Activated CD8-positive, alpha-beta memory T cell treated with anti-CD3 and anti-CD28 coated beads, Interleukin-2, amount 50 U/mL, for 48 hours (primary cell): Measurements from ENCODE around the gene PCDHA6.
"Not testable (repeated sequence)": the region's sequence is repeated elsewhere in the genome, so short reads cannot be mapped to it uniquely, and the experiment has no call there.

ENCODE experiments used
- DNase-seq: peaks from one replicate; pipeline ENCODE4 v3.0.0-alpha.2; 2020

PCDHA6 gene, protein sequence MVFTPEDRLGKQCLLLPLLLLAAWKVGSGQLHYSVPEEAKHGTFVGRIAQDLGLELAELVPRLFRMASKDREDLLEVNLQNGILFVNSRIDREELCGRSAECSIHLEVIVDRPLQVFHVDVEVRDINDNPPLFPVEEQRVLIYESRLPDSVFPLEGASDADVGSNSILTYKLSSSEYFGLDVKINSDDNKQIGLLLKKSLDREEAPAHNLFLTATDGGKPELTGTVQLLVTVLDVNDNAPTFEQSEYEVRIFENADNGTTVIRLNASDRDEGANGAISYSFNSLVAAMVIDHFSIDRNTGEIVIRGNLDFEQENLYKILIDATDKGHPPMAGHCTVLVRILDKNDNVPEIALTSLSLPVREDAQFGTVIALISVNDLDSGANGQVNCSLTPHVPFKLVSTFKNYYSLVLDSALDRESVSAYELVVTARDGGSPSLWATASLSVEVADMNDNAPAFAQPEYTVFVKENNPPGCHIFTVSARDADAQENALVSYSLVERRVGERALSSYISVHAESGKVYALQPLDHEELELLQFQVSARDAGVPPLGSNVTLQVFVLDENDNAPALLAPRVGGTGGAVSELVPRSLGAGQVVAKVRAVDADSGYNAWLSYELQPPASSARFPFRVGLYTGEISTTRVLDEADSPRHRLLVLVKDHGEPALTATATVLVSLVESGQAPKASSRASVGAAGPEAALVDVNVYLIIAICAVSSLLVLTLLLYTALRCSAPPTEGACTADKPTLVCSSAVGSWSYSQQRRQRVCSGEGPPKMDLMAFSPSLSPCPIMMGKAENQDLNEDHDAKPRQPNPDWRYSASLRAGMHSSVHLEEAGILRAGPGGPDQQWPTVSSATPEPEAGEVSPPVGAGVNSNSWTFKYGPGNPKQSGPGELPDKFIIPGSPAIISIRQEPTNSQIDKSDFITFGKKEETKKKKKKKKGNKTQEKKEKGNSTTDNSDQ

DNA sequence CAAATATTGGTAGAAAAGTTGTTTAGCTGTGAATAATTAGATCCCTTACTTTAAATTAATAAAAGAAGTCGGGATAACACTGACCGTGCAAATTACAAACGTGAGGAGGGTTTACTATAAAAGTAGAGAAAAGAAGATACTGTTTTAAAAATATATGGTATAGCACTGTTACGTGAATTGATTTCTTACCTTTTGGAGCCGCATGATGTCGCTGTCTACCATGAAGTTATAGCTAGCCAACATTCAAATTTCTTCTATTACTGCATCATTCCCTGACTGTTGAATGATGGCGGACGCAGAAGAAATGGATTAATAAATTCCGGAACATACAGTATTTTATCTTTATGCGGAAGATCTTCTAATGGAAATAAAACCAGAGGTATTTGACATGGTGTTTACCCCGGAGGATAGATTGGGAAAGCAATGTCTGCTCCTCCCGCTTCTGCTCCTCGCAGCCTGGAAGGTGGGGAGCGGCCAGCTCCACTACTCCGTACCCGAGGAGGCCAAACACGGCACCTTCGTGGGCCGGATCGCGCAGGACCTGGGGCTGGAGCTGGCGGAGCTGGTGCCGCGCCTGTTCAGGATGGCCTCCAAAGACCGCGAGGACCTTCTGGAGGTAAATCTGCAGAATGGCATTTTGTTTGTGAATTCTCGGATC lies at the start of gene PCDHA6:
Gene PCDHA6, plus strand, starts transcription at position 257 of the 658 bp plus-strand sequence. Its CDS starts 132 bp downstream, at position 389.
- no peak for DNase-seq

DNA sequence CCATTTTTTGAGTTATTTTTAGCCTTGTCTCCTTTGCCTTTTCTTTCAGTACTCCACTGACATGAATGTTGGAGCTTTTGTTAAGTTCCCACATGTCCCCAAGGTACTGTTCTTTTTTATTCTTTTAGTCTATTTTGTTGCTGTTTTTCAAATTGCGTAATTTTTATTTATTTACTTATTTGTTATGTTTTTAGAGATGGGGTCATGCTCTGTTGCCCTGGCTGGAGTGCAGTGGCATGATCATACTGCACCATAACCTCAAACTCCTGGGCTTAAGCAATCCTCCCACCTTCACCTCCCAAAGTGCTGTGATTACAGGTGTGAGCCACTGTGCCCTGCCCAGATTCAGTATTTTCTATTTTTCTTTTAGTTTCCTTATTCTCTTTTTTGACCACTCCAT lies 47.2 kb upstream of the PCDHA6 start:
- no peak for DNase-seq

DNA sequence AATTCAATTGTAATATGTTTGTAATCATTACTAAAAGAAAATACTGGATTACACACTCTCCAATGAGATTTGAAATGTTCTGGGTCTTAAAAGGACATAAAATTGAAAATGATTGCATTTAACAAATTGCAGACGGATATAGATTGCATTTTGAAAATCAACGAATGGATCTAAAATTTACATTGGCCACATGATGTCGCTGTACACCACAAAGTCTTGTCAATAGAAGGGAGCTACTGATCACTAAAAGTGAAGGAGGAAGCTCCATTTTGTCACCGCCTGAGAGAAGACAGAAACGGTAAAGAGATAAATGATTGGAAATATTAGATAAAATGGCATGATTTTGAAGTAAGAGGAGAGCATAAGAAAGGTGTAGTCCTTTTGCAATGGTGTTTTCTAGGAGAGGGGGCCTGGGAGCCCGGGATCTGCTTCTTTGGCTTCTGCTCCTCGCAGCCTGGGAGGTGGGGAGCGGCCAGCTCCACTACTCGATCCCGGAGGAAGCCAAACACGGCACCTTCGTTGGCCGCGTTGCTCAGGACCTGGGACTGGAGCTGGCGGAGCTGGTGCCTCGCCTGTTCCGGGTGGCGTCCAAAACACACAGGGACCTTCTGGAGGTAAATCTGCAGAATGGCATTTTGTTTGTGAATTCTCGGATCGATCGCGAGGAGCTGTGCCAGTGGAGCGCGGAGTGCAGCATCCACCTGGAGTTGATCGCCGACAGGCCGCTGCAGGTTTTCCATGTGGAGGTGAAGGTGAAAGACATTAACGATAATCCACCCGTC lies 41.7 kb upstream of the PCDHA6 start, which contains the start of gene PCDHA1:
Gene PCDHA1, plus strand, starts transcription at position 236 of the 782 bp plus-strand sequence.
- no peak for DNase-seq

DNA sequence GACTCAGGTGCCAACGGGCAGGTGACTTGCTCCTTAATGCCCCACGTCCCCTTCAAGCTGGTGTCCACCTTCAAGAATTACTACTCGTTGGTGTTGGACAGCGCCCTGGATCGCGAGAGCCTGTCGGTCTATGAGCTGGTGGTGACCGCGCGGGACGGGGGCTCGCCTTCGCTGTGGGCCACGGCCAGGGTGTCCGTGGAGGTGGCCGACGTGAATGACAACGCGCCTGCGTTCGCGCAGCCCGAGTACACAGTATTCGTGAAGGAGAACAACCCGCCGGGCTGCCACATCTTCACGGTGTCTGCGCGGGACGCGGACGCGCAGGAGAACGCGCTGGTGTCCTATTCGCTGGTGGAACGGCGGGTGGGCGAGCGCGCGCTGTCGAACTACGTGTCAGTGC lies 40.3 kb upstream of the PCDHA6 start:
- not testable (repeated sequence) for DNase-seq

DNA sequence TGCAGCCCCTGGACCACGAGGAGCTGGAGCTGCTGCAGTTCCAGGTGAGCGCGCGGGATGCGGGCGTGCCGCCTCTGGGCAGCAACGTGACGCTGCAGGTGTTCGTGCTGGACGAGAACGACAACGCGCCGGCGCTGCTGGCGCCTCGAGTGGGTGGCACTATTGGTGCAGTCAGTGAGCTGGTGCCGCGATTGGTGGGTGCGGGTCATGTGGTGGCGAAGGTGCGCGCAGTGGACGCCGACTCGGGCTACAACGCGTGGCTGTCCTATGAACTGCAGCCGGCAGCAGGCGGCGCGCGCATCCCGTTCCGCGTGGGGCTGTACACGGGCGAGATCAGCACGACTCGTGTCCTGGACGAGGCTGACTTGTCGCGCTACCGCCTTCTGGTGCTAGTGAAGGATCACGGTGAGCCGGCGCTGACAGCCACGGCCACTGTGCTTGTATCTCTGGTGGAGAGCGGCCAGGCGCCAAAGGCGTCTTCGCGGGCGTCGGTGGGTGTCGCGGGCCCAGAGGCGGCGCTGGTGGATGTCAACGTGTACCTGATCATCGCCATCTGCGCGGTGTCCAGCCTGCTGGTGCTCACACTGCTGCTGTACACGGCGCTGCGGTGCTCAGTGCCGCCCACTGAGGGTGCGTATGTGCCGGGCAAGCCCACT lies 39.8 kb upstream of the PCDHA6 start:
- DNase-seq: not testable (repeated sequence)

DNA sequence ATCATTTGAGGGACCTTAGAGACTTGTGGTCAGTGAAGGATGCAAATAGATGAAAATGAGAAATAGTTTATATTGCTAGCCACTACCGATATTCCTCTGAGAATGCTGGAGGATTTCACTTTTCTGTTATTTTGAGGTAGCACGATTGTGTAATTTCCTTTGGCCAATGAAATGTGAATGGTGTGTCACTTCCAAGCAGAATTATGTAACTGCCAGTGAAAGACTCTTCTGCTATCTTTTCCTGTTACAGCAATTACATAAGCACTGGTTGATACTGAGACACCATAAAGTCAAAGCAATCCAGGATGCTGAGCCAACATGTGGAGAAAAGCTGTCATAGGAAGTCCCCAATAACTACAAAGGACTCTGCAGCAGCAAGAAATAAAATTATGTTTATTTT lies 36.7 kb upstream of the PCDHA6 start:
- DNase-seq: no peak

DNA sequence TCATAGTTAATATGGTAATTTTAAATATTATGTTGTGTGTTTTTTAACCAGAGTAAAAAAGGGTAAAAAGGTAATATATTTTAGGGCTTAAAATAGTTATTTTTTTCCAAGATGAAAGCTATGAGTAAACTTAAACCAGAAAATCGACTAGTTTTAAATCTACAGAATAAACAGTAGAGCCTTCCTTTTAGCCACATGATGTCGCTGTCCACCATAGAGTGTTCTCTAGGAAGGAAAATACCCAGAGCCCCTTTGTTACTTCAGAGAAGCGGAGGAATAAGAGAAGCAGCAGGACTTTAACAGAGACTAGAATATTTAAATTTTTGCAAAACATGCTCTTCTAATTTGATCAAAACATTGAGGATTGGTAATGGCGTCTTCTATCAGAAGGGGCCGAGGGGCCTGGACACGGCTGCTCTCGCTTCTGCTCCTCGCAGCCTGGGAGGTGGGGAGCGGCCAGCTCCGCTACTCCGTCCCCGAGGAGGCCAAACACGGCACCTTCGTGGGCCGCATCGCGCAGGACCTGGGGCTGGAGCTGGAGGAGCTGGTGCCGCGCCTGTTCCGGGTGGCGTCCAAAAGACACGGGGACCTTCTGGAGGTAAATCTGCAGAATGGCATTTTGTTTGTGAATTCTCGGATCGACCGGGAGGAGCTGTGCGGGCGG lies 33.0 kb upstream of the PCDHA6 start, which contains the start of gene PCDHA2:
Gene PCDHA2, plus strand, starts transcription at position 258 of the 664 bp plus-strand sequence.
- no peak for DNase-seq

DNA sequence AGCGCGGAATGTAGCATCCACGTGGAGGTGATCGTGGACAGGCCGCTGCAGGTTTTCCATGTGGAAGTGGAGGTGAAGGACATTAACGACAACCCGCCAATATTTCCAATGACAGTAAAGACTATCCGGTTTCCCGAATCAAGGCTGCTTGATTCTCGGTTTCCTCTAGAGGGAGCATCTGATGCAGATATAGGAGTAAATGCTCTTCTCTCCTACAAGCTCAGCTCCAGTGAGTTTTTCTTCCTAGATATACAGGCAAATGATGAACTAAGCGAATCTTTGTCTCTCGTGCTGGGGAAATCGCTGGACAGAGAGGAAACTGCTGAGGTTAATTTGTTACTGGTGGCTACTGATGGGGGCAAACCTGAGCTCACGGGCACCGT lies 32.5 kb upstream of the PCDHA6 start:
- DNase-seq: no peak

DNA sequence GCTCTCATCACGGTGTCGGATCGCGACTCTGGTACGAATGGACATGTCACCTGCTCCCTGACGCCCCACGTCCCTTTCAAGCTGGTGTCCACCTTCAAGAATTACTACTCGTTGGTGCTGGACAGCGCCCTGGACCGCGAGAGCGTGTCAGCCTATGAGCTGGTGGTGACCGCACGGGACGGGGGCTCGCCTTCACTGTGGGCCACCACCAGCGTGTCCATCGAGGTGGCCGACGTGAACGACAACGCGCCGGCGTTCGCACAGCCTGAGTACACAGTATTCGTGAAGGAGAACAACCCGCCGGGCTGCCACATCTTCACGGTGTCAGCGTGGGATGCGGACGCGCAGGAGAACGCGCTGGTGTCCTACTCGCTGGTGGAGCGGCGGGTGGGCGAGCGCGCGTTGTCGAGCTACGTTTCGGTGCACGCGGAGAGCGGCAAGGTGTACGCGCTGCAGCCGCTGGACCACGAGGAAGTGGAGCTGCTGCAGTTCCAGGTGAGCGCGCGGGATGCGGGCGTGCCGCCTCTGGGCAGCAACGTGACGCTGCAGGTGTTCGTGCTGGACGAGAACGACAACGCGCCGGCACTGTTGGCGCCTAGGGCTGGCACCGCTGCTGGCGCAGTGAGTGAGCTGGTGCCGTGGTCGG lies 31.6 kb upstream of the PCDHA6 start:
- DNase-seq: not testable (repeated sequence)

DNA sequence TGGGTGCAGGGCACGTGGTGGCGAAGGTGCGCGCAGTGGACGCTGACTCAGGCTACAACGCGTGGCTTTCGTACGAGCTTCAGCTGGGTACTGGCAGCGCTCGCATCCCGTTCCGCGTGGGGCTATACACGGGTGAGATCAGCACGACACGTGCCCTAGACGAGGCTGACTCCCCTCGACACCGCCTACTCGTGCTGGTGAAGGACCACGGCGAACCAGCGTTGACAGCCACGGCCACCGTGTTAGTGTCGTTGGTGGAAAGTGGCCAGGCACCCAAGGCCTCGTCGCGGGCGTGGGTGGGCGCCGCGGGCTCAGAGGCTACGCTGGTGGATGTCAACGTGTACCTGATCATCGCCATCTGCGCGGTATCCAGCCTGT lies 31.1 kb upstream of the PCDHA6 start:
- DNase-seq: no peak

DNA sequence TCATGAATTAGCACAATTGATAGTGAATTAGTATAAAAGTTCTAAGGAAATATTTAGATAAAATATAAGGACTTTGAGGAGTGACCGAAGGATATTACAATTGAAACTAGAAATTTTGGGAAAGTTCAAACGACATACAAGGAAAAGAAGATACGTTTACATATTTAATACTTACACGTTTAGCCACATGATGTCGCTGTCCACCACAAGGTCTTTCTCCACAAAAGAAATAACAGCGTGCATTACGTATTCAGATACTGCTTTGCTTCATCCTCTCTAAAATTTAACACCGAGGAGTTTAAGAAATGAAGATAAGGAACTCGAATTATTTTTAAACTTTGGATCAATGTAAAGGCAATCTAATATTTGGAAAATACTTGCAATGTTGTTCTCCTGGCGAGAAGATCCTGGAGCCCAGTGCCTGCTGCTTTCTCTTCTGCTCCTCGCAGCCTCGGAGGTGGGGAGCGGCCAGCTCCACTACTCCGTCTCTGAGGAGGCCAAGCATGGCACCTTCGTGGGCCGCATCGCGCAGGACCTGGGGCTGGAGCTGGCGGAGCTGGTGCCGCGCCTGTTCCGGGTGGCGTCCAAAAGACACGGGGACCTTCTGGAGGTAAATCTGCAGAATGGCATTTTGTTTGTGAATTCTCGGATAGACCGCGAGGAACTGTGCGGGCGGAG lies 26.8 kb upstream of the PCDHA6 start, which contains the start of gene PCDHA3:
Gene PCDHA3, plus strand, starts transcription at position 242 of the 678 bp plus-strand sequence.
- no peak for DNase-seq

DNA sequence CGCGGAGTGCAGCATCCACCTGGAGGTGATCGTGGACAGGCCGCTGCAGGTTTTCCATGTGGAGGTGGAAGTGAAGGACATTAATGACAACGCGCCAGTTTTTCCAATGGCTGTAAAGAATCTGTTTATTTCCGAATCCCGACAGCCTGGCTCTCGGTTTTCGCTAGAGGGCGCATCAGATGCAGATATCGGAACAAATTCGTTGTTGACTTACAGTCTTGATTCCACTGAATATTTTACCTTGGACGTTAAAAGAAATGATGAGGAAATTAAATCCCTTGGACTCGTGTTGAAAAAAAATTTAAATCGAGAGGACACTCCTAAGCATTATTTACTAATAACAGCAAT lies 26.3 kb upstream of the PCDHA6 start:
- DNase-seq: no peak

DNA sequence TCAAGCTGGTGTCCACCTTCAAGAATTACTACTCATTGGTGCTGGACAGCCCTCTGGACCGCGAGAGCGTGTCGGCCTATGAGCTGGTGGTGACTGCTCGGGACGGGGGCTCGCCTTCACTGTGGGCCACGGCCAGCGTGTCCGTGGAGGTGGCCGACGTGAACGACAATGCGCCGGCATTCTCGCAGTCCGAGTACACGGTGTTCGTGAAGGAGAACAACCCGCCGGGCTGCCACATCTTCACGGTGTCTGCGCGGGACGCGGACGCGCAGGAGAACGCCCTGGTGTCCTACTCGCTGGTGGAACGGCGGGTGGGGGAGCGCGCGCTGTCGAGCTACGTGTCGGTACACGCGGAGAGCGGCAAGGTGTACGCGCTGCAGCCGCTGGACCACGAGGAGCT lies 25.4 kb upstream of the PCDHA6 start:
- DNase-seq: not testable (repeated sequence)

DNA sequence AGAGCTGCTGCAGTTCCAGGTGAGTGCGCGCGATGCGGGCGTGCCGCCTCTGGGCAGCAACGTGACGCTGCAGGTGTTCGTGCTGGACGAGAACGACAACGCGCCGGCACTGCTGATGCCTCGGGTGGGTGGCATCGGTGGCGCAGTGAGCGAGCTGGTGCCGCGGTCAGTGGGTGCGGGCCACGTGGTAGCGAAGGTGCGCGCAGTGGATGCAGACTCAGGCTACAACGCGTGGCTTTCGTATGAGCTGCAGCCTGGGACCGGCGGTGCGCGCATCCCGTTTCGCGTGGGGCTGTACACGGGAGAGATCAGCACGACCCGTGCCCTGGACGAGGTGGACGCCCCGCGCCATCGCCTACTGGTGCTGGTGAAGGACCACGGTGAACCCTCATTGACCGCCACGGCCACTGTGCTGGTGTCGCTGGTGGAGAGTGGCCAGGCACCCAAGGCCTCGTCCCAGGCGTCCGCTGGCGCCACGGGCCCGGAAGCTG lies 24.9 kb upstream of the PCDHA6 start:
- no peak for DNase-seq

DNA sequence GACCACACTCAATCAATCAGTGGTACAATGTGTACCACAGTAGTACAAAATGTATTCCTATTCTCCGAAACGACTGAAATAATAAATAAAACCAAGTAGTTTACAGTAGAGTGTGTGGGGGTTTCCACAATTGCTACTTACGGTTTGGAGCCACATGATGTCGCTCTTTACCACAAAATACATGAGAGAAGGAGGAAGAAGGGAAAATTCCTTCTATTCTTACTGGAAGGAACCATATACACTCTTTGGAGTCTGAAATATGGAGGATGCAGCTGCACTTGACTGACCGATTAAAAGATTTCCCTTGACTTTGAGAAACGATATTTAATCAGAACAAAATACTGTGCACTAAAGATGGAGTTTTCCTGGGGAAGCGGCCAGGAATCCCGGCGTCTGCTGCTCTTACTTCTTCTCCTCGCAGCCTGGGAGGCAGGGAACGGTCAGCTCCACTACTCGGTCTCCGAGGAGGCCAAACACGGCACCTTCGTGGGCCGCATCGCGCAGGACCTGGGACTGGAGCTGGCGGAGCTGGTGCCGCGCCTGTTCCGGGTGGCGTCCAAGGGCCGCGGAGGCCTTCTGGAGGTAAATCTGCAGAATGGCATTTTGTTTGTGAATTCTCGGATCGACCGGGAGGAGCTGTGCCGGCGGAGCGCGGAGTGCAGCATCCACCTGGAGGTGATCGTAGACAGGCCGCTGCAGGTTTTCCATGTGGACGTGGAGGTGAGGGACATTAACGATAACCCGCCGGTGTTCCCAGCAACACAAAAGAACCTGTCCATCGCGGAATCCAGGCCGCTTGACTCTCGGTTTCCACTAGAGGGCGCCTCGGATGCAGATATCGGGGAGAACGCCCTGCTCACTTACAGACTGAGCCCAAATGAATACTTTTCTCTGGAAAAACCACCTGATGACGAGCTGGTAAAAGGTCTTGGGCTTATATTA lies 20.7 kb upstream of the PCDHA6 start, which contains the start of gene PCDHA4:
Gene PCDHA4, plus strand, starts transcription at position 235 of the 942 bp plus-strand sequence.
- no peak for DNase-seq

DNA sequence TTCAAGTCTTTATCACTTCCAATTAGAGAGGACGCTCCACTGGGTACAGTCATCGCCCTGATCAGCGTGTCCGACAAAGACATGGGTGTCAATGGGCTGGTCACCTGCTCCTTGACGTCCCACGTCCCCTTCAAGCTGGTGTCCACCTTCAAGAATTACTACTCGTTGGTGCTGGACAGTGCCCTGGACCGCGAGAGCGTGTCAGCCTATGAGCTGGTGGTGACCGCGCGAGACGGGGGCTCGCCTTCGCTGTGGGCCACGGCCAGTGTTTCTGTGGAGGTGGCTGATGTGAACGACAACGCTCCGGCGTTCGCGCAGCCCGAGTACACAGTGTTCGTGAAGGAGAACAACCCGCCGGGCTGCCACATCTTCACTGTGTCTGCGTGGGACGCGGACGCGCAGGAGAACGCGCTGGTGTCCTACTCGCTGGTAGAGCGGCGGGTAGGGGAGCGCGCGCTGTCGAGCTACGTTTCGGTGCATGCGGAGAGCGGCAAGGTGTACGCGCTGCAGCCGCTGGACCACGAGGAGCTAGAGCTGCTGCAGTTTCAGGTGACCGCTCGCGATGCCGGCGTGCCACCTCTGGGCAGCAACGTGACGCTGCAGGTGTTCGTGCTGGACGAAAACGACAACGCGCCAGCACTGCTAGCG lies 19.4 kb upstream of the PCDHA6 start:
- not testable (repeated sequence) for DNase-seq

DNA sequence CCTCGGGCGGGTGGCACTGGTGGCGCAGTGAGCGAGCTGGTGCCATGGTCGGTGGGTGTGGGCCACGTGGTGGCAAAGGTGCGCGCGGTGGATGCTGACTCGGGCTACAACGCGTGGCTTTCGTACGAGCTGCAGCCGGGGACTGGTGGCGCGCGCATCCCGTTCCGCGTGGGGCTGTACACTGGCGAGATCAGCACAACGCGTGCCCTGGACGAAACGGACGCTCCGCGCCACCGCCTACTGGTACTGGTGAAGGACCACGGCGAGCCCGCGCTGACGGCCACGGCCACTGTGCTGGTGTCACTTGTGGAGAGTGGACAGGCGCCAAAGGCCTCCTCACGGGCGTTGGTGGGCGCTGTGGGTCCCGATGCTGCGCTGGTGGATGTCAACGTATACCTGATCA lies 18.9 kb upstream of the PCDHA6 start:
- DNase-seq: no peak
